Measurements from ENCODE around the gene C17orf114.
A peak's percentile ranks its signal among the peaks of the same experiment; 100 is the strongest.

C17orf114 gene

DNA sequence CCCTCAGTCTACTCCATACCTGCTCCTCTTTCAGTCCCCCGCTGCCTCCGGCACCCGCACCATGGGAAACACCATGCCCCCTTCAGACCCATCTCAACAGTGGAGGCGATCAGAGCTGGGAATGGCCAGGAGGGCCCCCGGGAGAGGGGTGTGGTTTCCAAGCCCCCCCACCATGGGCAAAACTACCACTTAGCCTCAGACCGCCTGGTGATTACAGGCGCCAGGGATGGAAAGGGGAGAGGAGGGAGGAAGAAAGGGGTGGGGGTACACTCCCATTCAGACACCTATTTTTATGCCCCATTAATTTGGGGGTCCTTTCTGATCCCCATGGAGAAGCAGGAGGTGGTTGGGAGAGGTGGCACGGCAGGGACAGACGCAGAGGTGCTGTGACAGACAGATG, at the start of gene C17orf114:
Gene C17orf114 (minus strand): TSS at position 101 of the 400 bp plus-strand sequence.
- peaks cover 14% of the 10 kb centered on the region for H3K4me1 ChIP-seq
- intact Hi-C loops (cut with micrococcal nuclease), result no loop called here
- no peaks in the 10 kb centered on the region for H3K9me3 ChIP-seq (replicated peaks)
- H3K27ac ChIP-seq (replicated peaks), result no peak within 1 kb of the TSS
- peaks cover 21% of the 10 kb centered on the region for H3K36me3 ChIP-seq
- no peak within 1 kb of the TSS for H3K4me3 ChIP-seq
- no peaks in the 10 kb centered on the region for H3K27me3 ChIP-seq (ENCODE audit: low read depth)
- TF ChIP-seq, protein P1, sequence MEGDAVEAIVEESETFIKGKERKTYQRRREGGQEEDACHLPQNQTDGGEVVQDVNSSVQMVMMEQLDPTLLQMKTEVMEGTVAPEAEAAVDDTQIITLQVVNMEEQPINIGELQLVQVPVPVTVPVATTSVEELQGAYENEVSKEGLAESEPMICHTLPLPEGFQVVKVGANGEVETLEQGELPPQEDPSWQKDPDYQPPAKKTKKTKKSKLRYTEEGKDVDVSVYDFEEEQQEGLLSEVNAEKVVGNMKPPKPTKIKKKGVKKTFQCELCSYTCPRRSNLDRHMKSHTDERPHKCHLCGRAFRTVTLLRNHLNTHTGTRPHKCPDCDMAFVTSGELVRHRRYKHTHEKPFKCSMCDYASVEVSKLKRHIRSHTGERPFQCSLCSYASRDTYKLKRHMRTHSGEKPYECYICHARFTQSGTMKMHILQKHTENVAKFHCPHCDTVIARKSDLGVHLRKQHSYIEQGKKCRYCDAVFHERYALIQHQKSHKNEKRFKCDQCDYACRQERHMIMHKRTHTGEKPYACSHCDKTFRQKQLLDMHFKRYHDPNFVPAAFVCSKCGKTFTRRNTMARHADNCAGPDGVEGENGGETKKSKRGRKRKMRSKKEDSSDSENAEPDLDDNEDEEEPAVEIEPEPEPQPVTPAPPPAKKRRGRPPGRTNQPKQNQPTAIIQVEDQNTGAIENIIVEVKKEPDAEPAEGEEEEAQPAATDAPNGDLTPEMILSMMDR (IDR thresholded peaks at IDR 0.05; ENCODE audit: borderline replicate concordance), result no peak
- no peak for DNase-seq

DNA sequence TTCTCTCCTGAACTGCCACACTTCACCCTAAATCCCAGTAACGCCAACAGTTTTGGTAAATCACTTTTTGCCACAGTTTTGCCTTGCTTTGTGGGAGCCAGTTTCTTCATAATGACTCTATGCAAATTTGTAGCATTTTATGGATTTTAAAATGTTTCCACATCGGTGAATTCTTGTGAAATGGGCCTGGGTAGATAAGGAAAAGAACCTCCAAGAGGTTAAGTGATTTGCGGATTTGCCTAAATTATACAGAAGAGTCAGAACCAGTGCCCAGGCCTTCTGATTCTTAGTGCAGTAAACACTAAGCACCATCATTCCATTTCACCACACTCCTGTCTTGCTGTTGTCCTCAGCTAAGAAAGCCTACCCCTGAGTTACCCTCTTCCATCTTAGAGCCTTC, 49.0 kb upstream of the C17orf114 start:
- Histone ChIP-seq H3K27ac (replicated peaks) (peak overlapping the region; percentile 3), H3K4me3 (no peak overlapping the region), H3K4me1 (peaks cover 65% of the 10 kb centered on the region), H3K36me3 (peaks cover 11% of the 10 kb centered on the region), H3K9me3 (replicated peaks) (no peaks in the 10 kb centered on the region), H3K27me3 (ENCODE audit: low read depth) (no peaks in the 10 kb centered on the region)
- intact Hi-C loops (cut with micrococcal nuclease), result no loop called here
- DNase-seq, result no peak
- TF ChIP-seq, protein P1 (IDR thresholded peaks at IDR 0.05; ENCODE audit: borderline replicate concordance), result no peak

DNA sequence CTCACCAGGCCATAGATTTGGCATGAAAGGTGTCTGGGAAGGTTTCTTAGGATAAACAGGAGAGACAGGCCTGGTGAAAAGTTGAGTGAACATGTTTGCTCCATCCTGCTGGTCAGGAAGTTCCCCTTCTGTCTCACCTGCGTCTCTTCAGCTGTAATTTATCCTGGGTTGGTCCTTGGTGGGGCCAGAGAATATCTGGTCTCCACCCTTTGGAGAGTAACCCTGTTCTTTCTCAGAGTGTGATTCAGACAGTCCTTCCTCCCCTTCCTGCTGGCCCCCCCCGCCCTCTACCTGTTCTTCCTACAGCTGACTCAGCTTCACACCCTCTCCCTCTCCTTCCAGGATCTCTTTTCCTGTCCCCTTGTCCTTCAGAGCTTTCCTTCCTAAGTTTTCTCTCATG, 48.1 kb upstream of the C17orf114 start:
- Histone ChIP-seq H3K4me1 (peaks cover 69% of the 10 kb centered on the region), H3K4me3 (no peak overlapping the region), H3K27me3 (ENCODE audit: low read depth) (no peaks in the 10 kb centered on the region), H3K36me3 (peaks cover 11% of the 10 kb centered on the region), H3K9me3 (replicated peaks) (no peaks in the 10 kb centered on the region), H3K27ac (replicated peaks) (peak overlapping the region; percentile 70)
- no peak for DNase-seq
- intact Hi-C loops (cut with micrococcal nuclease), result no loop called here
- TF ChIP-seq, protein P1 (IDR thresholded peaks at IDR 0.05; ENCODE audit: borderline replicate concordance), result no peak

DNA sequence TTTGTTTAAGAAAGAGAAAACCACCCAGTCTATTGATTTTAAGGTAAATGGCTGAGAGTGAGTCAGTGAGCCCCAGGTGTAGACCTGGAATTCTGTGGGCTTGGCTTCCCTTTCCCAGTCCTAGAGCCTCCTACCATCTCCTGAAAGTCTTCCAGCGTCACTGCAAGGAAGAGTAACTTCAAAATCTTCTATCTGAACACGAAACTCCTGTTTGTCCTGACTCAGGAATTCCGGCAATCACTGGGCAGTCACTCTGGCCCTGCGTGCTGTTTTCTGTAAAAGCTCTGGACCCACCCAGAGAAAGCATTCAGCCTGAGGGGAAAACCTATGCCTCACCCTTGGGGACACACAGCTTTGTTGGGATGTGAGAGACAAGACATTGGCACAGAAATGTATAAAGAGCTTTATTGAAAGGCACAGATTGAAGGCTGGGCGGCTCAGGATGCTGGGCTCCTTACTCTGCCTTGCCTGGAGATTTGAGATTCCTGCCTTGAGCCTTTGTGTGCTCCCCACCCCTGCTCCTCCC, 46.9 kb upstream of the C17orf114 start:
- peak overlapping the region; percentile 70 for H3K27ac ChIP-seq (replicated peaks)
- TF ChIP-seq, protein P1 (IDR thresholded peaks at IDR 0.05; ENCODE audit: borderline replicate concordance), result no peak
- intact Hi-C loops (cut with micrococcal nuclease), result no loop called here
- no peaks in the 10 kb centered on the region for H3K27me3 ChIP-seq (ENCODE audit: low read depth)
- H3K4me1 ChIP-seq, result peaks cover 69% of the 10 kb centered on the region
- peaks cover 4% of the 10 kb centered on the region for H3K36me3 ChIP-seq
- no peaks in the 10 kb centered on the region for H3K9me3 ChIP-seq (replicated peaks)
- no peak overlapping the region for H3K4me3 ChIP-seq
- DNase-seq, result no peak

DNA sequence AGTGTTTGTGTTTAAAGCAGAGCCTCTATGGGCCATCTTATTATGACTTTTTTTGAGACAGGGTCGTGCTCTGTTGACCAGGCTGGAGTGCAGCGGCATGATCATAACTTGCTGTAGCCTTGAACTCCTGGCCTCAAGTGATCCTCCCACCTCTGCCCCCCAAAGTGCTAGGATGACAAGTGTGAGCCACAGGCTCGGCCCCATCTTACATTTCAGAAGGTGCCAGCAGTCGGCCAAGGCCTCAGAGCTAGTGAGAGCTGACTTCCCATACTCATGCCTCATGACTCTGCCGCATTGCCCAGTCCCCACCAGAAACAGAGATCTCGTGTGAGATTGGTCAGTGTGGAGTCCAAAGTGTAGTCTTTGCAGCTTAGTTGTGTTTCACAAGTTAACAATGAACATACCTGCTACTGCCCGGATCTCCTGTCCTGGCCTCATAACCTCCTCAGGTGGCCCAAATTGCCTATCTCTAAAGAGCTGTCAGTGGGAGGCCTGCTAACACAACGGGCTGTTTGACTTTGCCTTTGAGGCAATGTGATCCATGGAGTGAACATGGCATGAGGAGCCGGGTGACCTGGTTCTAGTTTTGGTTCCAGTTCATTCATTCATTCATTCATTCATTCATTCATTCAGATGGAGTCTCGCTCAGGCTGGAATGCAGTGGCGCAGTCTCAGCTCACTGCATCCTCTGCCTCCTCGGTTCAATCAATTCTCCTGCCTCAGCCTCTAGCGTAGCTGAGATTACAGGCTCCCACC, 44.7 kb upstream of the C17orf114 start:
- Histone ChIP-seq H3K9me3 (replicated peaks) (no peaks in the 10 kb centered on the region), H3K27ac (replicated peaks) (no peak overlapping the region), H3K4me3 (no peak overlapping the region), H3K4me1 (peaks cover 63% of the 10 kb centered on the region), H3K36me3 (no peaks in the 10 kb centered on the region), H3K27me3 (ENCODE audit: low read depth) (no peaks in the 10 kb centered on the region)
- TF ChIP-seq, protein P1 (IDR thresholded peaks at IDR 0.05; ENCODE audit: borderline replicate concordance), result no peak
- DNase-seq, result no peak
- intact Hi-C loops (cut with micrococcal nuclease), result no loop called here
